CD4-positive, alpha-beta T cell treated with Interleukin-4 for 1 hour (primary cell): ENCODE results near the gene MAN2B1.
"Not testable (repeated sequence)": the region's sequence is repeated elsewhere in the genome, so short reads cannot be mapped to it uniquely, and the experiment has no call there.

Experiments
- DNase-seq, 2 donors: peaks; one replicate each; pipeline ENCODE4 v3.0.0-alpha.2; 2020 to 2022

The MAN2B1 gene

GRCh38 chr19:12666265-12667048, at the start of gene MAN2B1, which contains the start of gene WDR83:
Gene MAN2B1 (minus strand): TSS chr19:12666742. CDS start chr19:12666701, 41 bp downstream.
Gene WDR83 (plus strand): TSS chr19:12666807. CDS start chr19:12669791, 2,984 bp downstream.
- peak; percentile 80 to 81 for DNase-seq

GRCh38 chr19:12715929-12716328, 49.4 kb upstream of the MAN2B1 start:
- no peak for DNase-seq

GRCh38 chr19:12715102-12715501, 48.6 kb upstream of the MAN2B1 start:
- DNase-seq = no peak

GRCh38 chr19:12713304-12713703, 46.8 kb upstream of the MAN2B1 start:
- not testable (repeated sequence) for DNase-seq

GRCh38 chr19:12712077-12712476, 45.5 kb upstream of the MAN2B1 start:
- DNase-seq = peak; percentile 29

GRCh38 chr19:12711187-12711586, 44.6 kb upstream of the MAN2B1 start:
- DNase-seq = no peak

- no peak for DNase-seq
Observed at GRCh38 chr19:12708641-12709040, 42.1 kb upstream of the MAN2B1 start.

- no peak for DNase-seq
Observed at GRCh38 chr19:12706332-12706718, 39.8 kb upstream of the MAN2B1 start.

GRCh38 chr19:12705654-12706331, 39.3 kb upstream of the MAN2B1 start:
- DNase-seq = no peak

- no peak for DNase-seq
Observed at GRCh38 chr19:12705169-12705568, 38.6 kb upstream of the MAN2B1 start.

- DNase-seq = peak in 1 of 2 donors; percentile 11
Observed at GRCh38 chr19:12703046-12703445, 36.5 kb upstream of the MAN2B1 start.

- DNase-seq = no peak
Observed at GRCh38 chr19:12701596-12702282, 35.2 kb upstream of the MAN2B1 start.

GRCh38 chr19:12698138-12698537, 31.6 kb upstream of the MAN2B1 start:
- DNase-seq = no peak

- not testable (repeated sequence) for DNase-seq
Observed at GRCh38 chr19:12697425-12697824, 30.9 kb upstream of the MAN2B1 start.

- peak; percentile 97 for DNase-seq
Observed at GRCh38 chr19:12696366-12697335, 30.1 kb upstream of the MAN2B1 start, which contains the start of gene FBXW9. Gene FBXW9 (minus strand): TSS chr19:12696631. CDS start chr19:12696581, 50 bp downstream.

GRCh38 chr19:12695997-12696365, 29.4 kb upstream of the MAN2B1 start:
- DNase-seq = no peak

- no peak for DNase-seq
Observed at GRCh38 chr19:12695514-12695913, 29.0 kb upstream of the MAN2B1 start.

GRCh38 chr19:12695096-12695495, 28.6 kb upstream of the MAN2B1 start:
- no peak for DNase-seq

- no peak for DNase-seq
Observed at GRCh38 chr19:12694641-12695040, 28.1 kb upstream of the MAN2B1 start.

- no peak for DNase-seq
Observed at GRCh38 chr19:12692960-12693359, 26.4 kb upstream of the MAN2B1 start.

GRCh38 chr19:12689581-12690216, 23.2 kb upstream of the MAN2B1 start:
- no peak for DNase-seq

GRCh38 chr19:12689012-12689411, 22.5 kb upstream of the MAN2B1 start:
- DNase-seq = no peak
